ENCODE data around the gene SH2D3A.

SH2D3A gene

GRCh38 chr19:6716610-6716970 lies 50.6 kb downstream of the SH2D3A start:
- TF ChIP-seq POLR2AphosphoS5 (IDR thresholded peaks at IDR 0.05; ENCODE audit: low read depth, low read length) (no peak), SIN3A (IDR thresholded peaks at IDR 0.05; ENCODE audit: borderline replicate concordance, insufficient read depth, low read length) (no peak), REST (IDR thresholded peaks at IDR 0.05; ENCODE audit: insufficient read depth in 1 of 2, low read depth in 2 of 2, low read length in 2 of 2) (no peak), FOXP2 (optimal IDR thresholded peaks at IDR 0.05; ENCODE audit: borderline replicate concordance, extremely low read depth, extremely low read length, insufficient read depth) (no peak), TAF1 (IDR thresholded peaks at IDR 0.05; ENCODE audit: borderline replicate concordance, insufficient read depth, low read length) (no peak)

GRCh38 chr19:6714749-6715555 lies 52.3 kb downstream of the SH2D3A start:
- no peak for TF ChIP-seq FOXP2 (optimal IDR thresholded peaks at IDR 0.05; ENCODE audit: borderline replicate concordance, extremely low read depth, extremely low read length, insufficient read depth)

GRCh38 chr19:6713773-6714692 lies 53.2 kb downstream of the SH2D3A start:
- TF ChIP-seq SIN3A (IDR thresholded peaks at IDR 0.05; ENCODE audit: borderline replicate concordance, insufficient read depth, low read length) (no peak), FOXP2 (optimal IDR thresholded peaks at IDR 0.05; ENCODE audit: borderline replicate concordance, extremely low read depth, extremely low read length, insufficient read depth) (no peak), POLR2AphosphoS5 (IDR thresholded peaks at IDR 0.05; ENCODE audit: low read depth, low read length) (no peak)

GRCh38 chr19:6712692-6713670 lies 54.3 kb downstream of the SH2D3A start:
- no peak for TF ChIP-seq POLR2AphosphoS5 (IDR thresholded peaks at IDR 0.05; ENCODE audit: low read depth, low read length)
- TF ChIP-seq FOXP2 (optimal IDR thresholded peaks at IDR 0.05; ENCODE audit: borderline replicate concordance, extremely low read depth, extremely low read length, insufficient read depth) = no peak
- TF ChIP-seq SIN3A (IDR thresholded peaks at IDR 0.05; ENCODE audit: borderline replicate concordance, insufficient read depth, low read length) = no peak
- TF ChIP-seq TAF1 (IDR thresholded peaks at IDR 0.05; ENCODE audit: borderline replicate concordance, insufficient read depth, low read length) = no peak
- no peak for TF ChIP-seq REST (IDR thresholded peaks at IDR 0.05; ENCODE audit: insufficient read depth in 1 of 2, low read depth in 2 of 2, low read length in 2 of 2)

GRCh38 chr19:6712231-6712630 lies 55.0 kb downstream of the SH2D3A start:
- no peak for TF ChIP-seq REST (IDR thresholded peaks at IDR 0.05; ENCODE audit: insufficient read depth in 1 of 2, low read depth in 2 of 2, low read length in 2 of 2)
- TF ChIP-seq FOXP2 (optimal IDR thresholded peaks at IDR 0.05; ENCODE audit: borderline replicate concordance, extremely low read depth, extremely low read length, insufficient read depth) = no peak
- no peak for TF ChIP-seq POLR2AphosphoS5 (IDR thresholded peaks at IDR 0.05; ENCODE audit: low read depth, low read length)
- no peak for TF ChIP-seq TAF1 (IDR thresholded peaks at IDR 0.05; ENCODE audit: borderline replicate concordance, insufficient read depth, low read length)
- TF ChIP-seq SIN3A (IDR thresholded peaks at IDR 0.05; ENCODE audit: borderline replicate concordance, insufficient read depth, low read length) = no peak

Data from PFSK-1 (cell line).